HepG2 (cell line): ENCODE results near the gene ANAPC16. TPM values are rescaled to one million over a fixed set of nuclear protein-coding genes. Genes with fewer than 3 reads are reported as not detected.

Experiments used
- ERF ChIP-seq: IDR thresholded peaks from 2 replicates; pipeline ENCODE4 v1.6.1; 2018; ENCODE audit warnings: missing biosample characterization, missing genetic modification reagents
- GABPA ChIP-seq, 2 experiments: IDR thresholded peaks; 2 replicates each; pipeline ENCODE4 v1.6.1; 2011 to 2016; ENCODE audit warnings: low read depth in 2 of 2, low read length in 1 of 2, missing biosample characterization in 1 of 2, missing genetic modification characterization in 1 of 2
- GATAD2A ChIP-seq: IDR thresholded peaks from 2 replicates; pipeline ENCODE4 v1.6.1; 2016
- MIXL1 ChIP-seq: IDR thresholded peaks from 2 replicates; pipeline ENCODE4 v1.6.1; 2016
- SMAD1 ChIP-seq: sonication (generic); formaldehyde crosslinking; IDR thresholded peaks from 2 replicates; pipeline ENCODE4 v1.4.0; 2020; ENCODE audit warnings: missing genetic modification reagents, low read depth, mild to moderate bottlenecking, borderline replicate concordance
- TSC22D2 ChIP-seq: sonication (generic); formaldehyde crosslinking; IDR thresholded peaks from 2 replicates; pipeline ENCODE4 v1.5.1; 2020; ENCODE audit warnings: missing genetic modification reagents, mild to moderate bottlenecking, borderline replicate concordance
- ZC3H13 ChIP-seq: sonication (generic); formaldehyde crosslinking; IDR thresholded peaks from 2 replicates; pipeline ENCODE4 v1.8.1; 2023; ENCODE audit warnings: mild to moderate bottlenecking, missing genetic modification reagents, moderate library complexity
- ZNF12 ChIP-seq: sonication (generic); formaldehyde crosslinking; IDR thresholded peaks from 2 replicates; pipeline ENCODE4 v1.5.0; 2020; ENCODE audit warnings: missing genetic modification reagents
- ZNF589 ChIP-seq: sonication (generic); formaldehyde crosslinking; conservative IDR thresholded peaks from 2 replicates; pipeline ENCODE4 v1.8.0; 2022; ENCODE audit warnings: mild to moderate bottlenecking, moderate library complexity, missing genetic modification reagents
- ZNF776 ChIP-seq: sonication (generic); formaldehyde crosslinking; IDR thresholded peaks from 2 replicates; pipeline ENCODE4 v1.4.0; 2020; ENCODE audit warnings: mild to moderate bottlenecking, missing genetic modification reagents
- polyA plus RNA-seq, 8 experiments: library from polyadenylated mRNA; depleted of rRNA in 3 of 8; stranded (reverse) in 7 of 8; unstranded in 1 of 8; fragments of >200 nt; fragmentation: Illumina TruSeq in 4 of 8; extraction: Trizol in 4 of 8; gene quantifications; 2 replicates each; pipeline versions ENCODE4 v1.2.1 to v1.2.3, GENCODE V29; 2011 to 2016; ENCODE audit warnings: low read depth in 4 of 8, missing spikeins in 1 of 8, mixed read lengths in 1 of 8; ENCODE audit not compliant: insufficient read depth in 1 of 8
- total RNA-seq, 5 experiments: library from RNA; depleted of rRNA; stranded (reverse); fragments of >200 nt; fragmentation: Illumina TruSeq; extraction: Trizol; gene quantifications; 2 replicates each; pipeline ENCODE4 v1.2.3, GENCODE V29; 2016; ENCODE audit warnings: low read depth in 1 of 5
- TF ChIP-seq, protein P1 (sequence below): sonication (generic); formaldehyde crosslinking; IDR thresholded peaks from 2 replicates; pipeline ENCODE4 v1.4.0; 2020; ENCODE audit warnings: missing genetic modification reagents, borderline replicate concordance
- TF ChIP-seq, protein P2 (sequence below): sonication (generic); formaldehyde crosslinking; IDR thresholded peaks from 2 replicates; pipeline ENCODE4 v1.8.0; 2022; ENCODE audit warnings: missing genetic modification reagents, mild to moderate bottlenecking, borderline replicate concordance
- TF ChIP-seq, protein P3 (sequence below): sonication (generic); formaldehyde crosslinking; IDR thresholded peaks from 2 replicates; pipeline ENCODE4 v1.5.1; 2020; ENCODE audit warnings: missing genetic modification reagents, mild to moderate bottlenecking, borderline replicate concordance
- TF ChIP-seq, protein P4 (sequence below): sonication (generic); formaldehyde crosslinking; IDR thresholded peaks from 2 replicates; pipeline ENCODE4 v1.4.0; 2020; ENCODE audit warnings: missing genetic modification reagents, mild to moderate bottlenecking, borderline replicate concordance
- TF ChIP-seq, protein P5 (sequence below): sonication (generic); formaldehyde crosslinking; IDR thresholded peaks from 2 replicates; pipeline ENCODE4 v1.5.1; 2020; ENCODE audit warnings: missing genetic modification reagents, mild to moderate bottlenecking, borderline replicate concordance

Gene ANAPC16
- total and polyA plus RNA-seq, 2 of the 13 experiments (the other 11 are each of a cell fraction or from before 2014, with no cell fraction given) = 74.8 to 89.4 TPM

DNA sequence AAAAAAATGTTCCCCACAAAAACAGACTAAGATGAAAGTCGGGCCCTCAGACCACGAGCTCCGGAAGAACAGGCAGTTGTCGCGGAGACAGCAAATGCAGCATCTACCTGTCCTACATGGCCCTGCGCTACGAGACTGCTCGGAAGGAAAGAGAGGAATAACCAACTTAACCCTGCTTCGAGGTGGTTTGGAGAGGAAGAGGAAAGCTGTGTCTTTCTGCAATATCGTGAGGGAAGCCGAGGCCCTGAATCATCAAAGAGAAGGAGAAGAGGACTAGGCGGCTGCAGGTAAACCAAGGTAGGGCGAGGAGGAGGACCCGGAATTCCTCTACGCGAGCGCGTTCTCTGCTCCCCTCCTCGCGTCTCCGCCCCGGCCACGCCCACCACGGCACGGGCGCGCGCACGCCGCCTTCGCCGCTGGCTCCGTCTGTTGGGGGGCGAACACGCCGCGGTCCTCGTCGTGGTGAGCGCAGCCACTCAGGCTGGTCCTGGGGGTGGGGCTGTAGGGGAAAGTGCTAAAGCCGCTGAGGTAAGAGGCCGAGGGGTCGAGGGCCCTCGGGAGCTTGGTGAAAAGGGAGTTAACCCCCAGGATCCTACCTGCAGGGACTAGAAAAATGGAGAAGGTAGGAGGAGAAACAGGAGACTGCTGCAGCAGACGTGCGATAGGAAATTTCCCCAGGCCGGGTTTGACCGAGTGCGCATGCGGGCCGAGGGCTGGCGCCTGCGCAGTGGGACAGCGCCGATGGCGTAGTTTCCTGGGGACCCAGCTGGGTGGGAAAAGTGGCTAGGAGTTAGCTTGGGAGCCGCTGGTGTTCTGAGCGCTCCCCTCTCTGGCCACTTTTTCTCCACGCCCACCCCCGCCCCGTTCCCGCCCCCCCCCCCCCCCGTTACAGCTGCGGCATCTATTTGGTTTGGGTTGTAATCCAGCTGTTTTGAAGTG is at the start of gene ANAPC16, which contains the start of gene ASCC1 (continued):
- TF ChIP-seq, protein P1, sequence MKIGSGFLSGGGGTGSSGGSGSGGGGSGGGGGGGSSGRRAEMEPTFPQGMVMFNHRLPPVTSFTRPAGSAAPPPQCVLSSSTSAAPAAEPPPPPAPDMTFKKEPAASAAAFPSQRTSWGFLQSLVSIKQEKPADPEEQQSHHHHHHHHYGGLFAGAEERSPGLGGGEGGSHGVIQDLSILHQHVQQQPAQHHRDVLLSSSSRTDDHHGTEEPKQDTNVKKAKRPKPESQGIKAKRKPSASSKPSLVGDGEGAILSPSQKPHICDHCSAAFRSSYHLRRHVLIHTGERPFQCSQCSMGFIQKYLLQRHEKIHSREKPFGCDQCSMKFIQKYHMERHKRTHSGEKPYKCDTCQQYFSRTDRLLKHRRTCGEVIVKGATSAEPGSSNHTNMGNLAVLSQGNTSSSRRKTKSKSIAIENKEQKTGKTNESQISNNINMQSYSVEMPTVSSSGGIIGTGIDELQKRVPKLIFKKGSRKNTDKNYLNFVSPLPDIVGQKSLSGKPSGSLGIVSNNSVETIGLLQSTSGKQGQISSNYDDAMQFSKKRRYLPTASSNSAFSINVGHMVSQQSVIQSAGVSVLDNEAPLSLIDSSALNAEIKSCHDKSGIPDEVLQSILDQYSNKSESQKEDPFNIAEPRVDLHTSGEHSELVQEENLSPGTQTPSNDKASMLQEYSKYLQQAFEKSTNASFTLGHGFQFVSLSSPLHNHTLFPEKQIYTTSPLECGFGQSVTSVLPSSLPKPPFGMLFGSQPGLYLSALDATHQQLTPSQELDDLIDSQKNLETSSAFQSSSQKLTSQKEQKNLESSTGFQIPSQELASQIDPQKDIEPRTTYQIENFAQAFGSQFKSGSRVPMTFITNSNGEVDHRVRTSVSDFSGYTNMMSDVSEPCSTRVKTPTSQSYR = peak; percentile 84
- TF ChIP-seq SMAD1 (CRISPR knock-in tag) (peak; percentile 76; the same call in 1 of the 2 replicates), TSC22D2 (CRISPR knock-in tag) (peak; percentile 78; the same call in 1 of the 2 replicates), GABPA (IDR thresholded peaks at IDR 0.05; ENCODE audit: low read depth, low read length) (no peak), GABPA (CRISPR knock-in tag; IDR thresholded peaks at IDR 0.05; ENCODE audit: low read depth) (no peak), GATAD2A (CRISPR knock-in tag) (peak; percentile 35), ZNF776 (0 out of 2 replicates have a peak, but pooled peaks have one; percentile 57), MIXL1 (CRISPR knock-in tag) (peak; percentile 75; the same call in 1 of the 2 replicates), ZNF12 (CRISPR knock-in tag) (peak; percentile 61; the same call in 1 of the 2 replicates), ZNF589 (CRISPR knock-in tag) (peak; percentile 83), ZC3H13 (CRISPR knock-in tag) (peak; percentile 93), ERF (CRISPR knock-in tag) (peak; percentile 93)
- TF ChIP-seq, protein P2, sequence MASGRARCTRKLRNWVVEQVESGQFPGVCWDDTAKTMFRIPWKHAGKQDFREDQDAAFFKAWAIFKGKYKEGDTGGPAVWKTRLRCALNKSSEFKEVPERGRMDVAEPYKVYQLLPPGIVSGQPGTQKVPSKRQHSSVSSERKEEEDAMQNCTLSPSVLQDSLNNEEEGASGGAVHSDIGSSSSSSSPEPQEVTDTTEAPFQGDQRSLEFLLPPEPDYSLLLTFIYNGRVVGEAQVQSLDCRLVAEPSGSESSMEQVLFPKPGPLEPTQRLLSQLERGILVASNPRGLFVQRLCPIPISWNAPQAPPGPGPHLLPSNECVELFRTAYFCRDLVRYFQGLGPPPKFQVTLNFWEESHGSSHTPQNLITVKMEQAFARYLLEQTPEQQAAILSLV (CRISPR knock-in tag) = peak; percentile 98
- TF ChIP-seq, protein P3, sequence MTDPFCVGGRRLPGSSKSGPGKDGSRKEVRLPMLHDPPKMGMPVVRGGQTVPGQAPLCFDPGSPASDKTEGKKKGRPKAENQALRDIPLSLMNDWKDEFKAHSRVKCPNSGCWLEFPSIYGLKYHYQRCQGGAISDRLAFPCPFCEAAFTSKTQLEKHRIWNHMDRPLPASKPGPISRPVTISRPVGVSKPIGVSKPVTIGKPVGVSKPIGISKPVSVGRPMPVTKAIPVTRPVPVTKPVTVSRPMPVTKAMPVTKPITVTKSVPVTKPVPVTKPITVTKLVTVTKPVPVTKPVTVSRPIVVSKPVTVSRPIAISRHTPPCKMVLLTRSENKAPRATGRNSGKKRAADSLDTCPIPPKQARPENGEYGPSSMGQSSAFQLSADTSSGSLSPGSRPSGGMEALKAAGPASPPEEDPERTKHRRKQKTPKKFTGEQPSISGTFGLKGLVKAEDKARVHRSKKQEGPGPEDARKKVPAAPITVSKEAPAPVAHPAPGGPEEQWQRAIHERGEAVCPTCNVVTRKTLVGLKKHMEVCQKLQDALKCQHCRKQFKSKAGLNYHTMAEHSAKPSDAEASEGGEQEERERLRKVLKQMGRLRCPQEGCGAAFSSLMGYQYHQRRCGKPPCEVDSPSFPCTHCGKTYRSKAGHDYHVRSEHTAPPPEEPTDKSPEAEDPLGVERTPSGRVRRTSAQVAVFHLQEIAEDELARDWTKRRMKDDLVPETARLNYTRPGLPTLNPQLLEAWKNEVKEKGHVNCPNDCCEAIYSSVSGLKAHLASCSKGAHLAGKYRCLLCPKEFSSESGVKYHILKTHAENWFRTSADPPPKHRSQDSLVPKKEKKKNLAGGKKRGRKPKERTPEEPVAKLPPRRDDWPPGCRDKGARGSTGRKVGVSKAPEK (CRISPR knock-in tag) = 0 out of 2 replicates have a peak, but pooled peaks have one; percentile 24
- TF ChIP-seq, protein P4, sequence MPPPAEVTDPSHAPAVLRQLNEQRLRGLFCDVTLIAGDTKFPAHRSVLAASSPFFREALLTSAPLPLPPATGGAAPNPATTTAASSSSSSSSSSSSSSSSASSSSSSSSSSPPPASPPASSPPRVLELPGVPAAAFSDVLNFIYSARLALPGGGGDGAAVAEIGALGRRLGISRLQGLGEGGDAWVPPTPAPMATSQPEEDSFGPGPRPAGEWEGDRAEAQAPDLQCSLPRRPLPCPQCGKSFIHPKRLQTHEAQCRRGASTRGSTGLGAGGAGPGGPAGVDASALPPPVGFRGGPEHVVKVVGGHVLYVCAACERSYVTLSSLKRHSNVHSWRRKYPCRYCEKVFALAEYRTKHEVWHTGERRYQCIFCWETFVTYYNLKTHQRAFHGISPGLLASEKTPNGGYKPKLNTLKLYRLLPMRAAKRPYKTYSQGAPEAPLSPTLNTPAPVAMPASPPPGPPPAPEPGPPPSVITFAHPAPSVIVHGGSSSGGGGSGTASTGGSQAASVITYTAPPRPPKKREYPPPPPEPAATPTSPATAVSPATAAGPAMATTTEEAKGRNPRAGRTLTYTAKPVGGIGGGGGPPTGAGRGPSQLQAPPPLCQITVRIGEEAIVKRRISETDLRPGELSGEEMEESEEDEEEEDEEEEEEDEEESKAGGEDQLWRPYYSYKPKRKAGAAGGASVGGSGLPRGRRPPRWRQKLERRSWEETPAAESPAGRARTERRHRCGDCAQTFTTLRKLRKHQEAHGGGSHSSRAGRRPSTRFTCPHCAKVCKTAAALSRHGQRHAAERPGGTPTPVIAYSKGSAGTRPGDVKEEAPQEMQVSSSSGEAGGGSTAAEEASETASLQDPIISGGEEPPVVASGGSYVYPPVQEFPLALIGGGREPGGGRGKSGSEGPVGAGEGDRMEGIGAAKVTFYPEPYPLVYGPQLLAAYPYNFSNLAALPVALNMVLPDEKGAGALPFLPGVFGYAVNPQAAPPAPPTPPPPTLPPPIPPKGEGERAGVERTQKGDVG = peak; percentile 83; the same call in 1 of the 2 replicates
- TF ChIP-seq, protein P5, sequence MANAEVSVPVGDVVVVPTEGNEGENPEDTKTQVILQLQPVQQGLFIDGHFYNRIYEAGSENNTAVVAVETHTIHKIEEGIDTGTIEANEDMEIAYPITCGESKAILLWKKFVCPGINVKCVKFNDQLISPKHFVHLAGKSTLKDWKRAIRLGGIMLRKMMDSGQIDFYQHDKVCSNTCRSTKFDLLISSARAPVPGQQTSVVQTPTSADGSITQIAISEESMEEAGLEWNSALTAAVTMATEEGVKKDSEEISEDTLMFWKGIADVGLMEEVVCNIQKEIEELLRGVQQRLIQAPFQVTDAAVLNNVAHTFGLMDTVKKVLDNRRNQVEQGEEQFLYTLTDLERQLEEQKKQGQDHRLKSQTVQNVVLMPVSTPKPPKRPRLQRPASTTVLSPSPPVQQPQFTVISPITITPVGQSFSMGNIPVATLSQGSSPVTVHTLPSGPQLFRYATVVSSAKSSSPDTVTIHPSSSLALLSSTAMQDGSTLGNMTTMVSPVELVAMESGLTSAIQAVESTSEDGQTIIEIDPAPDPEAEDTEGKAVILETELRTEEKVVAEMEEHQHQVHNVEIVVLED (CRISPR knock-in tag) = peak; percentile 98
